PFSK-1 (cell line): ENCODE data around the gene CRHR2.

Experiments
- FOXP2 ChIP-seq: optimal IDR thresholded peaks from 2 replicates; pipeline ENCODE3; 2011; ENCODE audit warnings: borderline replicate concordance, control low read depth, inconsistent platforms; ENCODE audit not compliant: insufficient read depth; ENCODE audit errors: extremely low read length, extremely low read depth
- POLR2AphosphoS5 ChIP-seq: IDR thresholded peaks from 2 replicates; pipeline ENCODE4 v1.6.1; 2012; ENCODE audit warnings: low read depth, mild to moderate bottlenecking, control low read depth, low read length, moderate library complexity
- REST ChIP-seq, 2 experiments: IDR thresholded peaks; 2 replicates each; pipeline versions ENCODE4 v1.6.1 to v1.8.0; 2011 to 2012; ENCODE audit warnings: low read depth in 2 of 2, low read length in 2 of 2, control low read depth in 1 of 2, inconsistent platforms in 1 of 2, mild to moderate bottlenecking in 1 of 2, moderate library complexity in 1 of 2; ENCODE audit not compliant: insufficient read depth in 1 of 2
- SIN3A ChIP-seq: IDR thresholded peaks from 2 replicates; pipeline ENCODE4 v1.6.1; 2012; ENCODE audit warnings: mild to moderate bottlenecking, low read length, moderate library complexity, borderline replicate concordance; ENCODE audit not compliant: insufficient read depth
- TAF1 ChIP-seq: IDR thresholded peaks from 2 replicates; pipeline ENCODE4 v1.6.1; 2012; ENCODE audit warnings: low read length, control low read depth, borderline replicate concordance; ENCODE audit not compliant: insufficient read depth

GRCh38 chr7:30723776-30724175 is 41.5 kb upstream of the CRHR2 start:
- TF ChIP-seq POLR2AphosphoS5 (no peak), REST (IDR thresholded peaks at IDR 0.05; ENCODE audit: insufficient read depth in 1 of 2, low read depth in 2 of 2, low read length in 2 of 2) (no peak), TAF1 (no peak), FOXP2 (no peak), SIN3A (no peak)
